GM12878 (cell line): Measurements from ENCODE around the gene TACC2. TPM values are rescaled to one million over a fixed set of nuclear protein-coding genes. Genes with fewer than 3 reads are reported as not detected.

Experiments
- ATAC-seq: fragments of 200-7000 bp; cut with Tn5 transposase; 3 replicates; pipeline ENCODE4 v1.9.1; 2020; ENCODE audit warnings: mild to moderate bottlenecking, moderate library complexity
- BruUV-seq: library from RNA; stranded (reverse); fragments of 400-500 nt; replicated peaks from 2 replicates; lab custom pipeline; 2021; lab: Mats Ljungman, UMichigan
- CTCF ChIA-PET: fragments of 300-600 bp; sonication (Branson Sonifier 250); formaldehyde crosslinking; extraction: SDS; loops from one replicate; lab custom pipeline; 2021; ENCODE audit warnings: inconsistent platforms; lab: Yijun Ruan, JAX
- POLR2A ChIA-PET: fragments of 350-600 bp; formaldehyde crosslinking; extraction: SDS; loops from one replicate; lab custom pipeline; 2021; ENCODE audit warnings: inconsistent platforms; lab: Charles Lee
- RAD21 ChIA-PET: fragments of 300-600 bp; sonication (Branson Sonifier 250); formaldehyde crosslinking; loops from one replicate; lab custom pipeline; 2023; ENCODE audit warnings: antibody characterized with exemption; ENCODE audit not compliant: unreplicated experiment; lab: Charles Lee
- SMC1A ChIA-PET: fragments of 300-600 bp; sonication (Branson Sonifier 250); formaldehyde crosslinking; loops from one replicate; lab custom pipeline; 2023; ENCODE audit not compliant: unreplicated experiment, uncharacterized antibody; lab: Charles Lee
- DNase-seq: peaks from one replicate; pipeline ENCODE4 v3.0.0-alpha.2; 2011; ENCODE audit warnings: low read depth, low spot score
- FAIRE-seq: peaks from 3 replicates; lab custom pipeline; 2011; peaks lifted over from hg19 to GRCh38; lab: Jason Lieb, UNC
- H2AFZ ChIP-seq: 2 replicates; pipeline ENCODE4 v1.6.0; 2011; ENCODE audit warnings: low read depth, low read length, control low read depth; ENCODE audit not compliant: control insufficient read depth
- H3K27ac ChIP-seq: 2 replicates; pipeline ENCODE4 v1.5.1; 2011; ENCODE audit warnings: control low read depth; ENCODE audit not compliant: control insufficient read depth, insufficient read depth
- H3K27me3 ChIP-seq, 2 experiments: replicated peaks in 1 of 2; 2 replicates each; pipeline versions ENCODE4 v1.6.0 to v1.6.1; 2011; ENCODE audit warnings: low read length in 1 of 2; ENCODE audit not compliant: control insufficient read depth in 2 of 2, insufficient read depth in 2 of 2
- H3K36me3 ChIP-seq, 2 experiments: 2 replicates each; pipeline ENCODE4 v1.5.1; 2011; ENCODE audit warnings: low read length in 1 of 2; ENCODE audit not compliant: control insufficient read depth in 2 of 2, insufficient read depth in 2 of 2
- H3K4me1 ChIP-seq: 2 replicates; pipeline ENCODE4 v1.6.1; 2011; ENCODE audit warnings: mild to moderate bottlenecking, low read length, moderate library complexity, mixed read lengths; ENCODE audit not compliant: control insufficient read depth, insufficient read depth
- H3K4me2 ChIP-seq: 2 replicates; pipeline ENCODE4 v1.6.0; 2011; ENCODE audit warnings: control low read depth; ENCODE audit not compliant: control insufficient read depth, insufficient read depth
- H3K4me3 ChIP-seq: fragments of 200-600 bp; sonication (generic); 2 replicates; pipeline ENCODE4 v1.5.1; 2016
- H3K79me2 ChIP-seq: 2 replicates; pipeline ENCODE4 v1.6.0; 2011; ENCODE audit warnings: low read length; ENCODE audit not compliant: control insufficient read depth, insufficient read depth
- H3K9ac ChIP-seq: 2 replicates; pipeline ENCODE4 v1.8.0; 2011; ENCODE audit warnings: low read length, control low read depth, mixed read lengths; ENCODE audit not compliant: control insufficient read depth, insufficient read depth
- H3K9me3 ChIP-seq: replicated peaks from 3 replicates; pipeline ENCODE4 v1.5.1; 2011; ENCODE audit warnings: mild to moderate bottlenecking, low read length; ENCODE audit not compliant: control insufficient read depth, insufficient read depth
- H4K20me1 ChIP-seq: 2 replicates; pipeline ENCODE4 v1.6.0; 2011; ENCODE audit not compliant: control insufficient read depth, insufficient read depth
- CEBPZ ChIP-seq: fragments of 150-350 bp; IDR thresholded peaks from 2 replicates; pipeline ENCODE4 v1.6.1; 2016; ENCODE audit warnings: low read depth, low read length
- CHD1 ChIP-seq: IDR thresholded peaks from 2 replicates; pipeline ENCODE4 v1.6.1; 2012; ENCODE audit warnings: low read depth, low read length, improper control_type of control experiment
- E2F4 ChIP-seq: IDR thresholded peaks from 2 replicates; pipeline ENCODE4 v1.6.1; 2012; ENCODE audit warnings: low read depth, low read length, improper control_type of control experiment
- ETV6 ChIP-seq, 2 experiments: fragments of 450-650 bp in 1 of 2; IDR thresholded peaks in 1 of 2; conservative IDR thresholded peaks in 1 of 2; 2 replicates each; pipeline ENCODE4 v1.6.1; 2014; ENCODE audit warnings: antibody characterized with exemption in 1 of 2, borderline replicate concordance in 1 of 2, low read depth in 1 of 2, mild to moderate bottlenecking in 1 of 2, moderate library complexity in 1 of 2
- MAX ChIP-seq: IDR thresholded peaks from 2 replicates; pipeline ENCODE4 v1.6.1; 2012; ENCODE audit warnings: low read depth, low read length, improper control_type of control experiment
- MEF2A ChIP-seq: IDR thresholded peaks from 2 replicates; pipeline ENCODE4 v1.6.1; 2011; ENCODE audit warnings: low read depth, mild to moderate bottlenecking, low read length, moderate library complexity; ENCODE audit not compliant: insufficient read depth
- MXI1 ChIP-seq: fragments of 150-350 bp; IDR thresholded peaks from 2 replicates; pipeline ENCODE4 v1.6.1; 2011; ENCODE audit warnings: low read depth, mild to moderate bottlenecking, inconsistent platforms, low read length, improper control_type of control experiment
- MYC ChIP-seq: IDR thresholded peaks from 2 replicates; pipeline ENCODE4 v1.6.1; 2011; ENCODE audit warnings: mild to moderate bottlenecking, low read length, moderate library complexity, inconsistent platforms; ENCODE audit not compliant: insufficient read depth, insufficient replicate concordance, insufficient read length, severe bottlenecking
- NFIC ChIP-seq: IDR thresholded peaks from 2 replicates; pipeline ENCODE4 v1.6.1; 2012; ENCODE audit warnings: low read depth, mild to moderate bottlenecking, inconsistent platforms, low read length, moderate library complexity
- NRF1 ChIP-seq: conservative IDR thresholded peaks from 2 replicates; pipeline ENCODE4 v1.6.1; 2011; ENCODE audit warnings: mild to moderate bottlenecking, low read depth, low read length, improper control_type of control experiment
- SIX5 ChIP-seq: IDR thresholded peaks from 2 replicates; pipeline ENCODE4 v1.6.1; 2011; ENCODE audit warnings: mild to moderate bottlenecking, low read depth, low read length, moderate library complexity; ENCODE audit not compliant: severe bottlenecking
- TCF7 ChIP-seq: IDR thresholded peaks from 2 replicates; pipeline ENCODE4 v1.6.1; 2014; ENCODE audit warnings: antibody characterized with exemption, borderline replicate concordance
- WRNIP1 ChIP-seq: IDR thresholded peaks from 2 replicates; pipeline ENCODE4 v1.6.1; 2011; ENCODE audit warnings: low read depth, low read length, improper control_type of control experiment, borderline replicate concordance
- WGBS: methylation state at CpG from one replicate; pipeline ENCODE4 v1.1.6; 2016; ENCODE audit warnings: low lambda C conversion rate; ENCODE audit not compliant: insufficient replicate concordance, insufficient coverage; ENCODE audit errors: missing lambda C conversion rate; 5-methylcytosine and 5-hydroxymethylcytosine counted together
- in situ Hi-C: fragments of 300-500 bp; cut with MboI; formaldehyde crosslinking; loops from 9 replicates; pipeline ENCODE4 v1.14.3; 2018; ENCODE audit warnings: mixed read lengths
- intact Hi-C: fragments of 100-400 bp; cut with micrococcal nuclease; formaldehyde crosslinking; loops from one replicate; pipeline ENCODE4 v1.14.2; 2022; ENCODE audit not compliant: unreplicated experiment
- polyA plus RNA-seq, 11 experiments: library from polyadenylated mRNA; depleted of rRNA in 4 of 11; unstranded in 6 of 11; stranded (reverse) in 5 of 11; fragments of >200 nt; fragmentation: Nextera tagmentation in 4 of 11; fragmentation: Illumina TruSeq in 1 of 11; extraction: Ambion mirVana in 4 of 11; extraction: Trizol in 1 of 11; gene quantifications; 1 replicate in 1 of 11; 2 replicates in 10 of 11; pipeline versions ENCODE4 v1.2.1 to v1.2.3, GENCODE V29; 2011 to 2016; ENCODE audit warnings: inconsistent platforms in 2 of 11, missing spikeins in 2 of 11, low read depth in 1 of 11
- total RNA-seq, 4 experiments: library from RNA; depleted of rRNA in 3 of 4; stranded (reverse); fragments of >200 nt in 3 of 4; fragmentation: Illumina TruSeq in 1 of 4; extraction: Trizol in 1 of 4; gene quantifications; 2 replicates each; pipeline versions ENCODE4 v1.2.1 to v1.2.3, GENCODE V29; 2013 to 2021

The TACC2 gene
- total and polyA plus RNA-seq, 10 of the 15 experiments (the other 5 are each of a cell fraction or from before 2014, with no cell fraction given) = 0.07 to 0.64 (median 0.13) TPM; not detected in 5

GRCh38 chr10:122293961-122294380 lies 305.0 kb downstream of the TACC2 start:
- Histone ChIP-seq H3K27me3 (peaks cover 0 to 4% of the 10 kb centered on the region in 2 experiments; a peak in 1 of 4 replicates), H2AFZ (no peak overlapping the region), H3K79me2 (no peaks in the 10 kb centered on the region), H3K27ac (no peak overlapping the region), H3K9ac (no peak overlapping the region), H3K4me3 (no peak overlapping the region), H3K36me3 (no peaks in the 10 kb centered on the region), H3K9me3 (no peaks in the 10 kb centered on the region; the same call in 2 of the 3 replicates), H3K4me2 (no peak overlapping the region), H3K4me1 (peaks cover 5% of the 10 kb centered on the region), H4K20me1 (no peaks in the 10 kb centered on the region)
- ChIA-PET RAD21 (no interaction called here), SMC1A (interaction anchor here (0.9 to 2.7 kb wide), 2 partner anchors 26 to 141 kb away, joined by 3 to 12 read pairs; no protein-coding TSS in a partner anchor), POLR2A (no interaction called here), CTCF (interaction anchor here (1.7 to 2.2 kb wide), 2 partner anchors 141 to 142 kb away, joined by 6 to 9 read pairs; no protein-coding TSS in a partner anchor)
- in situ Hi-C loops = no loop called here
- no peak for ATAC-seq
- BruUV-seq = no TSS peak
- TF ChIP-seq CHD1 (no peak), MEF2A (no peak), MYC (no peak), WRNIP1 (no peak), TCF7 (no peak), NRF1 (no peak), MAX (no peak), NFIC (no peak), MXI1 (no peak), CEBPZ (no peak), ETV6 (conservative IDR thresholded peaks at IDR 0.05 in 1 of 2, IDR thresholded peaks at IDR 0.05 in 1 of 2; ENCODE audit: borderline replicate concordance in 1 of 2, low read depth in 1 of 2) (no peak), E2F4 (no peak), SIX5 (no peak)
- intact Hi-C loops = no loop called here
- DNase-seq = no peak
- WGBS = 0% methylated on average over 4 of the region's 4 CpGs
- no peak for FAIRE-seq
